CD1c-positive myeloid dendritic cell (primary cell): ENCODE data around the gene CCDC15.

Source experiments
- DNase-seq: peaks from one replicate; pipeline ENCODE4 v3.0.0-alpha.2; 2016; ENCODE audit errors: extremely low spot score

Gene CCDC15

DNA sequence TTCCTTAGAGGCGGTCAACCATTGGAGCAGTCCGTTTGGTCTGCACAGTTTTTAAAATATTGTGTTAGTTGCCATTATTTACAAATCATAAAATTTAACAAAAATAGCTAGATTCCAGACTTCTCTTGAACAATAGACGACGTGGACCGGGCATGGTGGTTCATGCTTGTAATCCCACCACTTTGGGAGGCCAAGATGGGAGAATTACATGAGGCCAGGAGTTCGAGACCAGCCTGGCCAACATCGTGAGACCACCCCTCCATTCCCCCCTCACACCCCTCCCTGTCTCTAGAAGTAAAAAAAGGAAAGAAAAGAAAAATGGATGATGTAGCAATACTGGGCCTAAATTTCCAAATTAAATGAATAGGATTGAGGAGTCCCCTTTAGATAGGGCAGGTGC, 110.1 kb downstream of the CCDC15 start:
- no peak for DNase-seq

DNA sequence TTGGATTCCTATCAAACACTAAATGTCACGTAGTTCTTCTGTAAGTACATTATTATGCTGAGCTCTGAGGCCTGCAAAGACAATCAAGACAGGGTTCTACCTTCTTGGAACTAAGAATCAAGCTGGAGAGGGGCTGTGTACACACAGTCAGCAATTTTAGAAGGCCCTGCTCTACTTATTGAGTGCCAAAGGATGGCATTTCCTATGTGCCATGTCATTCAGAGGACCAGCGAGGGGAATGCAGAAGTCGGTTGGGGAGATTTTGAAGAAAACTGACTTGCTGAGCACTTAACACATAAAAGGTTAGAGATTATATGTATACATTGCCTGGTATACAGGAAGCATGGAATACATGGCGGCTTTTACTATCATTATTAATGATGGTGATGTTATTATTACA, 114.4 kb downstream of the CCDC15 start:
- DNase-seq: peak; percentile 35

GRCh38 chr11:125069008-125069407, 115.0 kb downstream of the CCDC15 start:
- DNase-seq: peak; percentile 29

DNA sequence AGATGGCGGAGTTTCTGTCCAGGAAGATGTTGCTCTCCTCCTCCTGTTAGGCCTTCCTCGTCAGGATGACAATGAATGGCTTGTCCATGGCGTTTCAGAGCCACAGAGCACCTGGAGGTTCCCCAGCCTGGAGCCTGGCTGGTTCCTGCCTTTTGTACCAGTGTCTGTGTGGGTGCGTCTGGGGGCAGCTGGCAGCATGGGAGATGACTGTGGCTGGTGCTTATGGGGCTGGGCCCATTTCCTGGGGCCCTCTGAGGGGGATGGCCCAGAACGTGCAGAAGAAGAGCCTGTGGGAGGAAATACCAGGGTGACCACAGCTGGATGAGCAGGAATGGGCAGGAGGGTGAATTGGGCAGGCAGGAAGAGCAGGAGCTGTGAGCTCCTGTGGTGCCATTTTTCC, 115.8 kb downstream of the CCDC15 start:
- DNase-seq: peak; percentile 55

- peak; percentile 93 for DNase-seq
These were observed 116.8 kb downstream of the CCDC15 start for GRCh38 chr11:125070699-125071254.

DNA sequence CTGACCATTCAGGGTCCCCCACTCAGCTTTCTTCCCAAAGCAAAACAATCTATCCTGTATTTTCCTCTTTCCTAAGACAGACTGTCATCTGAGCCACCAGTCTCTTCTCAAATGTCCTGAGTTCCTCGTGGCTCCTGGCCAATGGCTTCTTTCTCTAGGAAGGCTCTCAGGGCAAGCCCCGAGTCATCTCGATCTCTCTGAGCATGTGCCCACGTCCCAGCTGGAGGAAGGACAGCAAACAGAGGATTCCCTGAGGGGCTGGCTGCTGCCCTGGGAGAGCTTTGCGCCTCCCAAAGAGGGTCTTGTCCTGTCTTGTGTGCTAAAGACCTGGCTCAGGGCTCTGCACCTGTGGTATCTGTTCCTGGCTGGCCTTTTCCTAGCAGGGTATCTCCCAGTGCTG, 117.4 kb downstream of the CCDC15 start:
- peak; percentile 64 for DNase-seq

- no peak for DNase-seq
These were observed 117.8 kb downstream of the CCDC15 start for GRCh38 chr11:125071846-125072217.

DNA sequence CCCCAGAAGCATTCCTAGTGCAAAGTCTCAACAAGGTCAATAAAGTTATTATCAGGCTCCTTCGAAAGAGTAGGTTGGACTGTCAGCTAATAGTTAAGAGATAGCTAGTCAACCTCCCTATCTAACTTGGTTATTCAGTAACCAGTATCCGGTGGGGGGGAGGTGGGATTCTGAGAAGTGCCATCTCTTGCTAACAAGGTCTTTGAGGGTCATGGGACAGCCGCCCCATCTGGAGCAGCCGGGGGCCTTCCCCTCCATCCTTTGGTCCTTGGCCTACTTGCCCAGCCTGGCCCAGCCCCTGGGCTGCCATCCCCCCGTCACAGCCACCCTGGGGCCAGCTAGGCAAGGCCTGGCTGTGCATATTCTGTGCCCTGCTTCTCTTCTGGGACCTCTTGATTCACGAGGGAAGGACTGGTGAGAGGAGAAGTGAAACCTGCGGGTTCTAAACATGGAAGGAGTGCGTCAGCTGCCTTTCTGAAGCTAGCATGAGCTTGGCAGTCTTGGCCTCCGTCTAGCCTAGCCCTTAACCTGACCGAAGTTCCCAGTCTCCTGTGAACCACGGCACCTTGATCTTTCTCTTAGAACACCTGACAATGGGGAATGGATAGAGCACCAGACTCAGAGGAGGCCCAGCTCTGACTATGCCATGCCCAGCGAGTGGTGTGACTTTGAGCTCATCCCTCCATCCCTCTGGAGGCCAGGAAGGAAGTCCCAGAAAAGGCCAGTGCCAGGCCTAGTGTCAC, 118.4 kb downstream of the CCDC15 start:
- peak; percentile 88 for DNase-seq

DNA sequence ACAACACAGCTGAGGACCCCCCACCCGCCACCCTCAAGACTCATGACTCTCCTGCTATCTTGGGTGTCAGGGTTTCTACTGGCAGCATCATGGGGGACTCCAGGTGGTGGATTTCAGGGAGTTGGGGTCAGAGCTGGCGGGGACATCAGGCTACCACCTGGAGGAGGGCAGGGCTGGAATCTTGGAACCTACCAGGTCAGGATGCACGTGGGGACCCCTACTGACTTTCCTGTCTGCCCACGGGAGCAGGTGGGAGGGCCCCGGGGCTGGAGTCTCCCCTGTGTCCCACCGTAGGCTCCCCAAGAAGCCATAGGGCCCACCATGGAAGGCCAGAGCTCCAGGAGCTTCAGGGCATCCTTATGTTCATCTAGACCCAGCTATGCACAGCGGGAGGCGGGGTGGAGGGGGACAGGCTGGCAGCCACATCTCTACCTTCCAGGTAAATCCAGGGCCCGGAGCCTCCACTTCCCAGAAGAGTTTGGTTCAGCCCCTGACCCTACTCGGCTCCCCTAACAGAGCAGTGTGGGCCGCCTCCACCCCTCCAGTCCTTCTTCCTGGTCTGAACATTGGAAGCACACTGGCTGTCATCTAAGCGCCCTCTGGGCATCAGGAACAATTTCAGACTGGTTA, 119.1 kb downstream of the CCDC15 start:
- DNase-seq: no peak

- no peak for DNase-seq
These were observed 119.8 kb downstream of the CCDC15 start for GRCh38 chr11:125073616-125074483.

GRCh38 chr11:125074511-125075241, 120.7 kb downstream of the CCDC15 start:
- DNase-seq: no peak

DNA sequence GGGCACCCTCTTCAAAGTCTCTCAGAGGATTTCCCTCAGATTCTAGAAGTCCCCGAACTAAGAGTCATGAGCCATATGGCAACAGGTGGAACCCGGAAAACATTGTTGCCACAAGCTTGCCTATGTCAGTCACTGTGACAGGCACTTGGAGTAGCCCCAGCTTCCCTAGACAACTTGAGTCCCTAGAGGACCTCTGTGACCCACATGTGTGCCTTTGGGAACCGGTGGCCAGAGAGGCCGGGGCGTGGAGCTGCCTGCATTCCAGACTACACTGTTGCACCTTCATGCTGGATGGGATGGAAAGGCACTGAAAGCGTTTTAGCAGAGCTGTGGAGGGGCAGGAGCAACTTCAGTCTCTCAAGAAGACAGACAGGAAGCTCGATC, 121.2 kb downstream of the CCDC15 start:
- DNase-seq: no peak

- no peak for DNase-seq
These were observed 121.9 kb downstream of the CCDC15 start for GRCh38 chr11:125075900-125076317.

- no peak for DNase-seq
These were observed 122.5 kb downstream of the CCDC15 start for GRCh38 chr11:125076378-125076945.

DNA sequence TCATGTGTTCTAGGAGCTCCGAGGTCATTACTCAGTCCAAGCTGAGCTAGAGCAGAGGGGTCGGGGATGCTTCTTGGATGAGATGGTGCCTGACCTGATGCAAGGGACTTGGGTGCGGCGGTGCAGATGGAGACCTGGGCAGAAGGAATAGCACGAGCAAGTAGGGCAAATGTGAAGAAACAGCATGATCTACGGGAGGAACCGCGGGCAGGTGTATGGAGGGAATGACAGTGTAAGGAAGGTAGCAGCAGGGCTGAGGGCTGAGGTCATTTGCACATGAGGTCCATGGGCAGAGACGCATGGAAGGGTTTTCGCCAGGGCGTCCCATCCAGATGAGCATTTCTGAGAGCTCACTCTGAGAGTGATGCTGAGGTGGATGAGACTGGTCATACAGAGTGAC, 124.0 kb downstream of the CCDC15 start:
- DNase-seq: no peak

DNA sequence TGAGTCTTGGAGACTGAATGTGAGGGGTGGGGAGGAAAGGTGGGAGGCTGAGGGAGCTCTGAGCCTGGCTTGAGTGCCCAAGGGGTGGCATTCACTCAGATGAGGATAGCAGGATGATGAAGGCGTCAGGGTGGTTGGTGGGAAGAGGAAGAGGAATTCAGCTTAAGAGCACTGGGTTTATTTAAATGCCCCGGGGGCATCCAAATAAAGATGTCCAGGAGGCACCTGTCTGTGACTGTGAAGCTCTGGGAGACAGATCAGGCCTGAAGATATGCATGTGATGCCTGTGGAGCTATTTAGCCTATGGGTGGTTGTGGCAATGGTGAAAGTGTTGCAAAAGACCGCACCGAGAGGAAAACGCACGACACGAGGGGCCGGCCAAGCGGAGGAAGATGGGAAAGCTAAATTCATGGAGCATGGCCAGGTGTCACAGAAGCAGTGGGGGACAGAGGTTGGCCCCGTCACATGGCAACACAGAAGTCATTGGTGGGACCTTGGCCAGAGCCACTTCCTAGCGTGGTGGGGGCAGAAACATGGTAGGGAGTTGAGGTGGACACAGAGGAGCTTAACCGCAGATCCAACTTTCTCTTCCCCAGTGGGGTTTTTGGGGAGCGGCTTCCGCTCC, 124.6 kb downstream of the CCDC15 start:
- no peak for DNase-seq

DNA sequence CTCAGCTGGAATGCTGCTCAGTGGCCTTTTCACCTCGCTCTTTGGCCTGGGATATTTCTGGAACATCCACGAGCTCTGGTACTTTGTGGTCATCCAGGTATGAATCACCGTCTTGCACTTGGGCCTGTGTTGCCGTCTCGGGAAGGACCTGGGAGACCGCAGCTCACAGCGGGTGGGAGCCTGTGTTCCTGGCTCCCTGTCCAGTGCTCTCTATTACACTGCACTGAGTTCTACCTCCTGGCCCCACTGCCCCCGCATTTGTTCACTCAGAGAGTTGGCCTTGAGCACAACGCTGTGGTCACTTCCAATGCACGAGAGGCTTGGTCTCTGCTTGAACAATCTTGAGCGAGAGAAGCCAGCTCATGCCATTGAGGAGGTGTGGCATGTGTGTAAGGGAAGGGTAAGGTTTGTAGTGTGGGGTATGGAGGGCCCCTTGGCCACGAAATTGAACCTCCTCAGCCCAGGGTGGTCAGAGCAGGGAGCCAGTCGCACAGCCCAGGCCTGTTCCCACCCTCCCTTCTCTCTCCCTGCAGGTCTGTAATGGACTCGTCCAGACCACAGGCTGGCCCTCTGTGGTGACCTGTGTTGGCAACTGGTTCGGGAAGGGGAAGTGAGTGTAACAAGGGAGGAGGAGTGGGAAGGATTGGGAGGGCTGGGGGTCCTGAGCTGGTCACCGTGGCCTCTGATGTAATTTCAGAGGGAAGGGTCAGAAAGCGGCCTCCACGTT, 125.3 kb downstream of the CCDC15 start:
- peak; percentile 67 for DNase-seq

DNA sequence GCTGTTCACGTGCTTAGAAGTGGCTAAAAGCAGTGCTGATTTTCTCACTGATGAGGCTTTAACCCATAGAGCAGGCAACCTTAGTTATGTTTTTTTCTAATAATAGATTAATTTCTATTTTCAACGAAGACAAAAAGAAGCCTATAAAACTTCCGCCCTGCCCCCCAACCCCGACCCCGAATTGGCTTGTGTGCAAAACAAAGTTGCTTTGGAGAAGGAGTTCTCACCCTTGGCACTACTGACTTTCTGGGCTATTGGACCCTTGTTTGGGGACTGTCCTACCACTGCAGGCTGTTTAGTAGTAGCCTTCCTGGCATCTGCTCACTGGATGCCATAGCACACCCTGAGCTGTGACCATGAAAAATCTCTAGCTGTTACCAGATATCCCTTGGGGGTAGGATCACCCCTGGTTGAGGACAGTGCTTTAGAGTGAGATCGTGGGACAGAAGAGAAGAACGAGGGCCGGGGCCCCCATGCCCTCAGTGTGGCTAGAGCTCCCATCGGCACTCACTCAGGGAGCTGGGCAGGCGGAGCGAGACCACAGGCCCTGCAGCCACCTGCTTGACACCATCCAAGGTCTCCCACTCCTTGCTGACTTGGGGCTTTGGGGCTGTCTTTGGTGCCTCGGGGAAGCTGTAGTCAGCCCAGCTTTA, 126.0 kb downstream of the CCDC15 start:
- no peak for DNase-seq

DNA sequence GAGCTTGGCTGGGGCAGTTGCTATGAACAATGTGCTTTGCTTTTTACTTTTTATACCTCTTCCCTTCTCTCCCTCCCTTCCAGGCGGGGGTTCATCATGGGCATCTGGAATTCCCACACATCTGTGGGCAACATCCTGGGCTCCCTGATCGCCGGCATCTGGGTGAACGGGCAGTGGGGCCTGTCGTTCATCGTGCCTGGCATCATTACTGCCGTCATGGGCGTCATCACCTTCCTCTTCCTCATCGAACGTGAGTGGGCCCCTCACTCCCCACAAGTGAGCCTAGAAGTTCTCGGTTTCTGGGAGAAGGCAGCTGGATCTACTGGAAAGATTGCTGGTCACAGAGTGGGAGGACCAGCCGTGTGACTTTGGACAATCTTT, 126.5 kb downstream of the CCDC15 start:
- no peak for DNase-seq
